SW 1271 (cell line): ENCODE measurements around the gene ZNF488.

Source experiments
- DNase-seq, 2 experiments: peaks; one replicate each; lab custom pipeline; 2025; lab: John Stamatoyannopoulos, UW

Gene ZNF488

GRCh38 chr10:47381427-47382379 lies 2.4 kb downstream of the ZNF488 start:
- DNase-seq, result no peak

GRCh38 chr10:47381103-47381395 lies 3.0 kb downstream of the ZNF488 start:
- DNase-seq, result no peak

GRCh38 chr10:47380341-47381102 lies 3.6 kb downstream of the ZNF488 start:
- no peak for DNase-seq

GRCh38 chr10:47379901-47380300 lies 4.2 kb downstream of the ZNF488 start:
- DNase-seq, result no peak

GRCh38 chr10:47379445-47379785 lies 4.7 kb downstream of the ZNF488 start:
- DNase-seq, result no peak

- no peak for DNase-seq
These were observed 5.3 kb downstream of the ZNF488 start for GRCh38 chr10:47378606-47379444.

- DNase-seq, result no peak
These were observed 5.9 kb downstream of the ZNF488 start for GRCh38 chr10:47378183-47378510.

- DNase-seq, result no peak
These were observed 7.4 kb downstream of the ZNF488 start for GRCh38 chr10:47376522-47377220.

GRCh38 chr10:47374611-47375536 lies 9.2 kb downstream of the ZNF488 start:
- DNase-seq, result no peak

- DNase-seq, result no peak
These were observed 11.4 kb downstream of the ZNF488 start for GRCh38 chr10:47372726-47373125.

GRCh38 chr10:47371629-47372485 lies 12.2 kb downstream of the ZNF488 start:
- DNase-seq, result no peak

- DNase-seq, result no peak
These were observed 13.2 kb downstream of the ZNF488 start for GRCh38 chr10:47370878-47371277.

GRCh38 chr10:47370015-47370767 lies 13.9 kb downstream of the ZNF488 start:
- DNase-seq, result no peak

- no peak for DNase-seq
These were observed 14.7 kb downstream of the ZNF488 start for GRCh38 chr10:47369251-47369894.

- no peak for DNase-seq
These were observed 15.5 kb downstream of the ZNF488 start for GRCh38 chr10:47368431-47369180.

- DNase-seq, result no peak
These were observed 16.4 kb downstream of the ZNF488 start for GRCh38 chr10:47367646-47368045.

GRCh38 chr10:47366731-47367460 lies 17.2 kb downstream of the ZNF488 start:
- no peak for DNase-seq
